Epithelial cell of prostate (primary cell): ENCODE data around the gene USP27X.
A peak's percentile ranks its signal among the peaks of the same experiment; 100 is the strongest.

Experiments
- DNase-seq: peaks from one replicate; pipeline ENCODE4 v3.0.0-alpha.2; 2011; ENCODE audit warnings: low read depth, low spot score
- H3K27ac ChIP-seq: fragments of 450-650 bp; 2 replicates; pipeline ENCODE4 v1.5.1; 2017; ENCODE audit warnings: mild to moderate bottlenecking

Gene USP27X

DNA sequence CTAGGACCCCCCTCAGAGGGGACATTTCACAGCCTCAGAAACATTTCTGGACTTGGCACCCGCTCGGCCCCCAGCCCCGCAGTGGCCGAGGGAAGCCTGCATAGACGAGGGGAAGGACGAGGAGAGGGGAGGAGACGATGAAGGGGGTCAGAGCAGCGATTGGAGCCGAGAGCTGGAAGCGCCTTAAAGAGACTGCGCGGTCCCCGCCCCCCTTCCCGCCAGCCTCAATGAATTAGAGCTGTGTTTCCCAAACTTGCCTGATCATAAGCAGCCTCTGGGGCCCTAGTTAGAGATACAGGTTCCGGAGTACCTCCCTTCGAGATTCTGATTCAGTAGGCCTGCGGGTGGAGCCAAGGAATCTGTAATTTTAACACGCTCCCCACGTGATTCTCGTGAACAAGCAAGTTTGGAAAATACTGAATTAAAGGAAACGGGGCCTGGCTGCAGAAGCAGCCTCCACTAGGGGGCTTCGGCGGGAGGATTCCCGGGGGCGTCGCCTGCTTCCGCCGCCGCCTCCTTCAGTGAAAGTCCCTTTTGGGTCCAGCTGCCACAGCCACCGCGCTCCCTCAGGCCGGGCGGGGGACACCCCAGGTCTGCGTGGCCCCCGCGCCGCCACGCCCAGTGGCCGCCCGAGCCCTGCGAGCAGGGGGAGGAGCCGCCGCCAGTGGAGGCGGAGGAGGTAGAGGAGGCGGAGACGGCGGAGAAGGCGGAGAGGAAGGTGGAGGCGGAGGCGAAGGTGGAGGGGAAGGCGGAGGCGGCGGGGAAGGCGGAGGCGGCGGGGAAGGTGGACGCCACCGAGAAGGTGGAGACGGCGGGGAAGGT is at the start of gene USP27X:
TSS of gene USP27X (plus strand) at position 651 of the 822 bp plus-strand sequence. CDS start 824 bp downstream, outside the sequence.
- DNase-seq, result no peak
- H3K27ac ChIP-seq, result peak within 1 kb of the TSS; percentile 60

DNA sequence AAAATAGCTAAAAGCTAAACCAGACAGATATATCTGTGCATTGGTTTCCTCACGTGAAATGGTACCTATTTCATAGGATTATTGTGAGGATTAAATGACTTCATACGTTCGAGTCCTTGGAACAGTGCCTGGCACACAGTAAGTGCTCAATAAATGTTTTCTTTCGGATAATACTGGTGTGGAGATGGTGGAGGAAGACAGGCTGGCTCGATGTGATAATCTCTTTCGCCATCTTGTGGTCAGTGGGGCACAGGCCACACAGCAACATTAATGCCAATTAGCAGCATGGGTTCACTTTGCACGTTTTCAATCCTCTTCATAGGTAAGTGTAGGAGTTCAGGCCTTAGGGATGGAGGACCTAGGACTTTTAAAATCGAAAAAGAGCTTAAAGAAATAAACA is 40.9 kb upstream of the USP27X start:
- DNase-seq, result no peak
- H3K27ac ChIP-seq, result no peak overlapping the region

DNA sequence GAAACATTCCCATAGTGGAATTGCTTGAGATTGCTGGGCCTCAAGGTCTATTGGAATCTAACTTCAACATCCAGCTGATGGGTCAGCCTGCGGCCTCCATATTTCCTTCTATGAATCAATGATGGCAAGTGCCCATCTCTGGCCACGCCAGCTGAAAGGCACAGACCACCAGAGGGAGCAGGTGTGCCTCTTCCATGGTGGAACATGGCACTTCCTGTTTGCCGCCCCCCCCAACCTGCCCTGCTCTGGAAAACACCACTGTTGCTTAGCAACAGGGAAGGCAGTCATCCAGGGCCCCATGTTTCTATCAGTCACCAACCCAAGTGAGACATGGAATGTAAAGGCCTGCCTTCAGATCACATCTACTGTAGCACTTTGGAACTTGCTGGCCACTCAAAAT is 38.6 kb upstream of the USP27X start:
- no peak overlapping the region for H3K27ac ChIP-seq
- DNase-seq, result peak; percentile 12

DNA sequence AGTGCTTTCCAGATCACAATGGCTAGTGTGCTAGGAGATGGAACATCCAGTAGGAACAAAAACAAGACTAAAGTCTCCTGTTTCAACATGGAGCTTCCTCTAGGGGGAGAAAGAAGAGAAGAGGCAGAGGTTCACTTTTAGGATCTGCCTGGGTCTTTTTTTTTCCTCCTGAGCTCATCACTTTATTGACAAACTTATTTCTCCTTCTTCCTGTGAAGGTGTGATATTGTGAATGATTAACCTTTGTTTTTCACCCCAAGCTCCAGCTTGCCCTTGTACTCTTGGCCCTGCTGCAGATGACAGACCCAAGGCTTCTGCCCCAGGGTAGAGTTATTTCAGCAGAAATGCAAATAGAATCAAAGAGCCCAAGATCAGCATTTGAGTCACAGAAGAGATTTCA is 36.7 kb upstream of the USP27X start:
- H3K27ac ChIP-seq, result no peak overlapping the region
- no peak for DNase-seq

DNA sequence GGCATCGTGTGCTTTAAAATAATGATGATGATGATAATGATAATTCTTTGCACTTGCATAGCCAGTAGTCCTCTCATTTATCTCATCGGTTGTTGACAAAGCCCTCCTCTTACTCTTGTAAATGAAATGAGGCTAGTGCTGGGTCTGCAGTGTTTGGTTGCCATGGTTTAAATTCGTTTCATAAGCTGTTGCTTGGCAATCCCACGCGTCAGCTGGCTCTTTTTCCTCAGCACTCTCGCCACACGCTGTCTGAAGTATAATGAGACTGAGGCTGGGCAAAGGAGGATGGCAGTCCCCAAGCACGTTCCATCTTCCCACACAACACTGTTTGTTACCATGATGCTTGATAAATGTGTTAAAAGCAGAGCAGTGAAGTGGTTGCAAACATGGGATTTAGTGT is 34.7 kb upstream of the USP27X start:
- DNase-seq, result no peak
- no peak overlapping the region for H3K27ac ChIP-seq

DNA sequence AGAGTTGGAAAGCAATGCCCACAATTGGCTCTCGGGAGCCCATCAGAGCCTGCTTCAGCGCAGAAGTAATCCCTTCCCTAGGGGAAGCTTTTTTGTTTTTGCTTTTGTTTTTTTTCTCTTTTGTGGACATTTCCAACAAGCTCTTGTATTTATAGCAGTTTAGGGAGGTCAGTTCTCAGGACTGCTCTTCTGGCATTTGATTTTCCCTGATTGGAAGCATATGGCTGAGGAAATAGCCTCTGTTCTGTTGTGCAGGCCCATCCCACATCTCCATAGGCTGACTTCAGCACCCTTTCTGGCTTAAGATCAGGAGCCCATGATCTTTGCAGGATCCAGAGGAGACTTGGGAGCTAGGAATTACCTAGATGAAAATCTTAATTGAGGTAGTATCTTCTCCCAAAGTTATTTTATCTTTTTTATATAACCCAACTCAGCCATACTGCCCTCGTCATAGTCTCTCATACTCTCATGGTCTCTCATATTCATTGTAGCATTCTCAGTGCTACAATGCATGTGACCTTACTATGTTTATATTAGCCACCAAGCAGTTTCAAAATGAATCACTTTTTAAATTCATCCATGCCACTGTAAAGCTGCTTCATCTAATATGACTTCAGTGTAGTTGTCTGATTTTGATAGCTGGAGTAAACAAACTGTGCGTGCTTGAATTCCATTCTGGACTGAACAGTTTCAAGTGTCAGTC is 33.4 kb upstream of the USP27X start:
- DNase-seq, result no peak
- no peak overlapping the region for H3K27ac ChIP-seq

DNA sequence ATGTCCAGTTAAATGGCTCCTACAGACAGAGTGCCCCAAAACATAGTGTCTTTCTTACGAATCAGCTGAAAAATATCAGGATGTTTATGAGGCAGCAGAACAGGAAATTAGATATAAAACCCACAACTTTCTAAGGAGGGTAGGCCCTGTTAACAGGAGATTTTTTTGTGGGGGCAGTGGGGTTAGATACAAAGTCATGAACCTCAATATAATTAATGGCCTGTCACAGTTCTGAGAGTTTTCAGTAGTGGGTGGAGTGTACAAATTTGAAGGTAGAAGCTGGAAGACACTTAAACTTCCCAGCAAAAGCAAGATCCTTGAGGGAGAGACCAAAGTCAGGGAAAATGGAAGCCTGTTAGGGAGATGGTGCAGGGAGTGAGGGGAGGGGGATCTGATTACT is 32.8 kb upstream of the USP27X start:
- H3K27ac ChIP-seq, result no peak overlapping the region
- no peak for DNase-seq

DNA sequence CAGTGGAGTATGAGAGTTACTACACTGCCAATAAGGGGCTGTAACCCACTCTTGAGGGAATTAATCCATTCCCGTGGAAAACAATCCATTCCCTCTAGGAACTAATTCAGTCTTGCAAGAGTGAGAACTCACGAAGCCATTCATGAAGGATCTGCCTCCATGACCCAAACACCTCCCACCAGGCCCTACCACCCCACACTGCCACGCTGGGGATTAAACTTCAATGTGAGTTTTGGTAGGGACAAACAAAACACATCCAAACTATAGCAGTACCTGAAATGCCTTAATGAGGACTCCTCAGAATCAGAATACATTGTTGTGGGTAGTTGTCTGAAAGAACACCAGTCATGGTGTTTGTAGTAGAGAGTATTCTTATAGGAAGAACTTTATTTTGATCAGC is 31.0 kb upstream of the USP27X start:
- DNase-seq, result no peak
- H3K27ac ChIP-seq, result no peak overlapping the region

DNA sequence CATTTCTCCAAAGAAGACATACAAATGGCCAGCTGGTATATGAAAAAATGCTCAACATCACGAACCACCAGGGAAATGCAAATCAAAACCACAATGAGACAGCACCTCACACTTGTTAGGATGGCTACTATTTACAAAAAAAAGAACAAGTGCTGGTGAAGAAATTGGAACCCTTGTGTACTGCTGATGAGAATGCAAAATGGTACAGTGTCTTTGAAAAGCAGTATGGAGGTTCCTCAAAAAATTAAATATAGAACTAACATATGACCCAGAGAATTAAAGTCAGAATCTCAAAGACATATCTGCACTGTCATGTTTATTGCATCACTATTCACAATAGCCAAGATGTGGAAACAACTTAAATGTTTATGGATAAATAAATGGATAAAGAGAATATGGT is 29.3 kb upstream of the USP27X start:
- no peak for DNase-seq
- no peak overlapping the region for H3K27ac ChIP-seq

DNA sequence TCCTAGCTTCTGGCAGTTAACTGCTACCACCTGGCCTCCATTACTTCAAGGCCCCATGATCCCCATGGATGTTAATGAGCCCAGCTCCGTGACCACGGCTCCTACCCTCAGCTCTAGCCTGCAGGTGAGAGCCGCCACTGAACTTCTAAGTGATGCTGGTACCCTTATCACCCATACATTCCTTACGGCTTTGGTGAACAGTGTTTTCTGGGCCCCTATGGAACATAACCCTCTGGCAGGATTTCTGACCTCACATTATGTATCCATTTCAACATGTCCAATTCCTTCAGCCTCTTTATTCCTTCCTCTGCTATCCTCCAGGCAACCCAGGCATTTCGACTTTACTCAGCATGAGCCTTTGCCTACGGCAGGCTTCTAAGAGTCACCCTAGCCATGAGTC is 25.6 kb upstream of the USP27X start:
- no peak overlapping the region for H3K27ac ChIP-seq
- DNase-seq, result no peak

DNA sequence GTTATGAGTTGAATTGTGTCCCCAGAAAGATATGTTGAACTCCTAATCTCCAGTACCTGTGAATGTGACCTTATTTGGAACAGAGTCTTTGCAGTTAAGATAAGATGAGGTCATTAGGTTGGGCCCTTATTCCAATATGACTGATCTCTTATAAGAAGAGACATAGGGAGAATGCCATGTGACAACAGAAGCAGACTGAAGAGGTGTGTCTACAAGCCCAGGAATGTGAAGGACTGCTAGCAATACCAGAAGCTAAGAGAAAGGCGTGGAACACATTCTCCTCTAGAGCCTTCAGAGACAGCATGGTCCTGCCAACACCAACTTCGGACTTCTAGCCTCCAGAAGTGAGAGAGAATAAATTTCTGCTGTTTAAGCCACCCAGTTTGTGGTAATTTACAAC is 22.5 kb upstream of the USP27X start:
- no peak overlapping the region for H3K27ac ChIP-seq
- DNase-seq, result no peak

DNA sequence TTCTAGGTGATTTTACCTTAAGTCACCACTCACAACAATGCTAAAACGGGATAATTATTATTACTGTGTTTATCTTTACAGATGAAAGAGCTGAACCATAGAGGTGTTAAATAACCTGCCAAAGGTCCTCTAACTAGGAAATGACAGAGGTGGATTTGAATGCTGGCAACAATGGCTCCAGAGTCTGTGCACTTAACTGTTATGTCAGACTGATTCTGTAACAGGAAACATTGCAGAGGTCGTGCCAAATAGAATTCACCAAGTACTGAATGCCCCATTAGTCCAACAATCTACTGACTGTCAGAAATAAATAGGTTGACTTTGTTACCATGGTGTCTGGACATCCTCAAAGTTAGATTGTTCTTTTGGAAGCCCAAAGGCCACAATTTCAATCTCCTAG is 20.9 kb upstream of the USP27X start:
- H3K27ac ChIP-seq, result no peak overlapping the region
- no peak for DNase-seq

DNA sequence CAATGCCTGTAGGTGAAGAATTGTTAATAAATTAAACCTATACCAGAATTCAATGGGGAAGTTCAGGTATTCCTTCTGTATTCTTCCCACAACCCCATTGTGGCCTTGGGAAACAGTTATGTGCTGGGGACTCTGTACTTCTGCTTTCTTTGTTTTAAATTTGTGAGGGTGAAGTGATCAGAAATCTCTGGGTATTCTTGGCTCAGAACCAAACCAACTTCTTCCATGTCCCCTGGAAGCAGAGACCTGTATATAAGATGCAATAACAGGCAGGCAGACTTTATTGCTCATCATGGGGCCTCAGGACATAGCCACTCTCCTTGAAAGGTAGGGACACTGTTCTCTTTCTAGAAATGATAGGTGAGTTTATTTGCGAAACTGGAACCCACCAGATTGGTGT is 19.8 kb upstream of the USP27X start:
- DNase-seq, result no peak
- no peak overlapping the region for H3K27ac ChIP-seq

DNA sequence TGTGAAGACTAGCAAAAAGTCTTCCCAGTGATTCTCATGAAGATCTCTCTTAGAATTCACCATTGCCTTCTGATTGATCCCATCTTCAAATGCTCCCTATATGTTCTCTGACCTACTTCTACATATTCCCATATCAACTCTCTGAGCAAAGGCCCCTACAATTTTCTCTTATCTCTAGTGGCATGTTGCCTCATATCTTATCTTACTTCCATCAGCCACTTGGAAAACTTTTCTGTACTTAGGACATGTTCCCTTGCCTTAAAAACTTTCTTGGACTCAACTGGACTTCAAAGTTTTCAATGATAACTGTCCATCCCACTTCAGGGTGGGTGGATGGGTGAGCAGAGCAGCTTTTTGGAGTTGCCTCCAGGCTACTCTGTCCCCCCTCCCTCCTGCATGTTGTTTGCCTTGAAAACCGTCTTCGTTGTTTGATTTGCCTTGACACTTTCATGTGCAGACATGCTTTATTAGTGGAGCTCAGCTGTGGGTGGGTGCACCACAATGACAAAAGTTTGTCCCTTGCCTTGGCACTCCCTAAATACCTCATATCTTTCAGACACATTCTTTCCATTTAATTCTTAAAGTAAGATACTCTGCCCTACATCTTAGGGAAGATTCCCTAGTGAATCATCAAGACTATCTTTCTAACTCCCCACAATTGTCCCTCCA is 18.3 kb upstream of the USP27X start:
- no peak for DNase-seq
- no peak overlapping the region for H3K27ac ChIP-seq

DNA sequence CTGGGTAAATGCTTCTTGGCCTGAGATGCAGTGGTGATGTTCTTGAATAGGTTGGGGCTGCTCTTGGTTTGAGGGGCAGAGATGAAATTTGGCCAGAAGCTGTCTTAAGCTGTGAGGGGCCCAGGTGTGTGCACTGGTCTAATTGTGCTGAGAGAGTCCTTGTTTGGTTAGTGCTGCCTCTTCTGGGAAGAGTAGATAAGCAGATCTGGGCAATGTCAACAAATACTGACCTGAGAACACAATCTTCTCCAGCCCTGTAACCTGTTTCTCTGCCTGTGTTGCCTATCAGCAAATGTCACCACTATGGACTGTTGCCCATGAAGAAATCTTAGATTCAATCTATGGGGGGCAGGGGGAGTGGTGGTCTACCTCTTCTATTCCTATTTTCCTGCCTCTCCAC is 17.2 kb upstream of the USP27X start:
- H3K27ac ChIP-seq, result no peak overlapping the region
- no peak for DNase-seq

DNA sequence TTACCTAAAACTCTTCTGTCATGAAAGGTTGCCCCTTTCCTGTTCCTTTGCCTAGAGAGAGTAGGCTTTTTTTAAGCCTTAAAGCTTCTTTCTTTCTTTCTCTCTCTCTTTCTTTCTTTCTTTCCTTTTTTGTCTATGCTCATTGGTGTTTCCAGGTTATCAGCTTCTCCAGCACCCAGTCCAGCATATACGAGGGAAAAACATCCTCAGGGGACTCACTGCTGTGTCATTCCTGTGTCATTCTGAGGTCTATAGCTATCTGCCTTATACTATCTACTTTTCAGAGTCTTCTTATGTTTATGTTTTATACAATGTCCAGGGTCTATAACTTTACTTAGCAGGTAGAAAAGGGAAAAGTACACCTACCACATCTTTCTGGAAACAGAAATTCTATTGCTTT is 10.5 kb upstream of the USP27X start:
- DNase-seq, result no peak
- no peak overlapping the region for H3K27ac ChIP-seq

DNA sequence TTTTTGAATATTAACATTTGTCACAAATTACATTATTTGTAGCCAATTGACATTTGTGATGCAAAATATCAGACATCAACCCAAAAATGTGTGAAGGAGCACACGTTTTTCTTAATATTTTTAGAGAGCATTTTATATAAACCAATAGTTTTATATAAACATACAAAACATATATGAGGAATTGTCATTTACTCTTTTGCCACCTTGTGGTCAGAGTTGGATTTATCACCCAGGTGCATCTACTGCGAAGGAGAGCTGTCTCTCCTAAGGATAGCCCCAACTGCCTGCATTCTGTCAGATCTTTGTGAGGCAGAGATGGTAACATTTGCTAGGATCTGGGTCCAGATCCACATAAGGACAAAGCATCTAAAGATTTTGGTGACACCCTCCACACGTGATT is 2.5 kb upstream of the USP27X start:
- H3K27ac ChIP-seq, result no peak overlapping the region
- DNase-seq, result no peak

DNA sequence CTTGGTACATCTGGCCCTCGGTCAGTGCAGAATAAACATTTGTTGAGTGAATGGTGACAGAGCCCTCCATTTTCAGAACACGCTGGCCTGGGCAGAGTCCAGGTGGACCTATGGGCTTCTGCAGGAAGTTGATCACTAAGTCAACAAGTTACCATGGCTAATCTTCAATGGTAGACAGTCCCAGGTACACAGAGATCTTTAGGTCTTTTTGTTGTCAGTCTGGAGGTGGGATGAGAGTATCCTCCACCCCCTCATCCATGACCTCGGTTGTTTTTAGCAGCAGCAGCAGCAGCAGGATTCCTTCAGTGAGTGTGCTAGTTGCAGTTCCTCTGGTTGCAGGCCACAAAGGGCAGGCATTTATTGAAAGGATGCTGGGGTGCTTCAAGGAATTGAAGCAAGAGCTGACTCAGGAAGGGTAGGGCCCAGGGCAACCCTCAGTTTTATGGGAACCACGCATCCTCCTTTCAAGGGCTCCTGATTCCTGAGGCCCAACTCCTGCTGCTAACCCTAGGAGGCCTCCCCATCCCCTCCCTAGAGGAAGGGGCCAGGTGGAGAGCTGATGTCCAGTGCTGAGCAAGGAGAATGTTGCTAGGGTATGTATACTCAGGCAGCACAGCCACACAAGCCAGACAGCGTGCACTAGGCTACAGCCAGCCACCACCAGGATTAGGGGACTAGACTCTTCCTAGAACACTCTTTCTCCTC is 1.7 kb upstream of the USP27X start:
- H3K27ac ChIP-seq, result no peak overlapping the region
- DNase-seq, result no peak

DNA sequence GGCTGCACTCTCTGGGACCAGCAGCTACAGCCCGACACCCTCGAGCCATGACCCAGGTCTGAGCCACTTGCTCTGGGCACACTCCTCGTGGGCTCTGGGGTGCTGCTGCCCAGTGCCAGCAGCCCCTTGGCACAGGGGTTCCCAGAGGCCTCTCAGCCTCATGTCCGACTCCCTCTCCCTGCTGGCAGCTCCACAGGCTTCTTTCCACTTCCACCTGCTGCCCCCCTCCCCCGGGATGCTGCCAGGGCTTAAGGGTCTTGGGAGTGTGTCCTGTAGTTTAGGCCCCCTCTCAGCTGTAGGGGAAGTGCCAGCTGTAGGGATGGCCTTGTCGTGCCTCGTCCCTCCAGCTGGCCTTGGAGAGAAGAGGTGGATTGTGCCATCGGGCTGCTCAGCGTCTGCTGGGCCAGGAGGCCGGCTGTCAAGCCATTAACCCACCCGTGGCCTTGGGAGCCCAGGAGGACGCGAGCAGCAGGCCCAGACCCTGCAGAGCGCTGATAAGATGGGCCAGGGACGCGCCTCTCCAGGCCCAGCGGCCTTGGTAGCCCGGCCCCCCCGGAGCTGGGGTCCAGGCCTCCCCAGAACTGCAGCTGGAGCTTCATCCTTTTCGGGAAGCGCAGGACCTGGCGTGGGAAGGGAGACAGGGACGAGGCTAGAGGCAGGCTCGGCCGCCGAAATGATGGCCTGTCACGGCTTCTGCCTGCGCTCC is 1.0 kb upstream of the USP27X start:
- H3K27ac ChIP-seq, result peak overlapping the region; percentile 60
- DNase-seq, result no peak

DNA sequence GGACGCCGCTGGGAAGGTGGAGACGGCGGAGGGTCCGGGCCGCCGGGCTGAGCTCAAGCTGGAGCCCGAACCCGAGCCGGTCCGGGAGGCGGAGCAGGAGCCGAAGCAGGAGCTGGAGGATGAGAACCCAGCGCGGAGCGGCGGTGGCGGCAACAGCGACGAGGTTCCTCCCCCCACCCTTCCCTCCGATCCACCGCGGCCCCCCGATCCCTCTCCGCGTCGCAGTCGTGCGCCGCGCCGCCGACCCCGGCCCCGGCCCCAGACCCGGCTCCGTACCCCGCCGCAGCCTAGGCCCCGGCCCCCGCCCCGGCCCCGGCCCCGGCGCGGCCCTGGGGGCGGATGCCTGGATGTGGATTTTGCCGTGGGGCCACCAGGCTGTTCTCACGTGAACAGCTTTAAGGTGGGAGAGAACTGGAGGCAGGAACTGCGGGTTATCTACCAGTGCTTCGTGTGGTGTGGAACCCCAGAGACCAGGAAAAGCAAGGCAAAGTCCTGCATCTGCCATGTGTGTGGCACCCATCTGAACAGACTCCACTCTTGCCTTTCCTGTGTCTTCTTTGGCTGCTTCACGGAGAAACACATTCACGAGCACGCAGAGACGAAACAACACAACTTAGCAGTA is 483 bp downstream of the USP27X start:
- no peak for DNase-seq
- H3K27ac ChIP-seq, result peak overlapping the region; percentile 60
